Neutrophil (primary cell): ENCODE data around the gene SUMF1.

ENCODE experiments used
- H3K27ac ChIP-seq: fragments of 200-600 bp; sonication (generic); 2 replicates; pipeline ENCODE4 v1.5.1; 2016; ENCODE audit warnings: mild to moderate bottlenecking, moderate library complexity
- H3K27me3 ChIP-seq: fragments of 200-600 bp; sonication (generic); 2 replicates; pipeline ENCODE4 v1.6.0; 2016; ENCODE audit warnings: mild to moderate bottlenecking
- H3K36me3 ChIP-seq: fragments of 200-600 bp; sonication (generic); 2 replicates; pipeline ENCODE4 v1.5.1; 2017
- H3K4me1 ChIP-seq, 2 experiments: fragments of 200-600 bp in 1 of 2; sonication (generic) in 1 of 2; 1 replicate in 1 of 2; 2 replicates in 1 of 2; pipeline versions ENCODE4 v1.5.1 to v1.6.1; 2013 to 2016; ENCODE audit warnings: low read depth in 1 of 2, low read length in 1 of 2, mild to moderate bottlenecking in 1 of 2, moderate library complexity in 1 of 2; ENCODE audit not compliant: control insufficient read depth in 1 of 2, insufficient read depth in 1 of 2
- H3K4me3 ChIP-seq, 2 experiments: fragments of 200-600 bp in 1 of 2; sonication (generic) in 1 of 2; 1 replicate in 1 of 2; 2 replicates in 1 of 2; pipeline ENCODE4 v1.5.1; 2013 to 2016; ENCODE audit warnings: low read depth in 1 of 2, low read length in 1 of 2, mild to moderate bottlenecking in 1 of 2, moderate library complexity in 1 of 2
- H3K9me3 ChIP-seq: fragments of 200-600 bp; sonication (generic); 2 replicates; pipeline ENCODE4 v1.5.1; 2016
- TF ChIP-seq, protein P1 (sequence below): fragments of 200-600 bp; sonication (generic); IDR thresholded peaks from 2 replicates; pipeline ENCODE4 v1.5.1; 2016; ENCODE audit warnings: antibody characterized with exemption

The SUMF1 gene

GRCh38 chr3:4398120-4398940 is 68.7 kb downstream of the SUMF1 start:
- TF ChIP-seq, protein P1, sequence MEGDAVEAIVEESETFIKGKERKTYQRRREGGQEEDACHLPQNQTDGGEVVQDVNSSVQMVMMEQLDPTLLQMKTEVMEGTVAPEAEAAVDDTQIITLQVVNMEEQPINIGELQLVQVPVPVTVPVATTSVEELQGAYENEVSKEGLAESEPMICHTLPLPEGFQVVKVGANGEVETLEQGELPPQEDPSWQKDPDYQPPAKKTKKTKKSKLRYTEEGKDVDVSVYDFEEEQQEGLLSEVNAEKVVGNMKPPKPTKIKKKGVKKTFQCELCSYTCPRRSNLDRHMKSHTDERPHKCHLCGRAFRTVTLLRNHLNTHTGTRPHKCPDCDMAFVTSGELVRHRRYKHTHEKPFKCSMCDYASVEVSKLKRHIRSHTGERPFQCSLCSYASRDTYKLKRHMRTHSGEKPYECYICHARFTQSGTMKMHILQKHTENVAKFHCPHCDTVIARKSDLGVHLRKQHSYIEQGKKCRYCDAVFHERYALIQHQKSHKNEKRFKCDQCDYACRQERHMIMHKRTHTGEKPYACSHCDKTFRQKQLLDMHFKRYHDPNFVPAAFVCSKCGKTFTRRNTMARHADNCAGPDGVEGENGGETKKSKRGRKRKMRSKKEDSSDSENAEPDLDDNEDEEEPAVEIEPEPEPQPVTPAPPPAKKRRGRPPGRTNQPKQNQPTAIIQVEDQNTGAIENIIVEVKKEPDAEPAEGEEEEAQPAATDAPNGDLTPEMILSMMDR, result no peak
- Histone ChIP-seq H3K4me1 (no peaks in the 10 kb centered on the region), H3K9me3 (no peaks in the 10 kb centered on the region), H3K27ac (no peak overlapping the region), H3K36me3 (peaks cover 6% of the 10 kb centered on the region), H3K27me3 (no peaks in the 10 kb centered on the region), H3K4me3 (no peak overlapping the region)

DNA sequence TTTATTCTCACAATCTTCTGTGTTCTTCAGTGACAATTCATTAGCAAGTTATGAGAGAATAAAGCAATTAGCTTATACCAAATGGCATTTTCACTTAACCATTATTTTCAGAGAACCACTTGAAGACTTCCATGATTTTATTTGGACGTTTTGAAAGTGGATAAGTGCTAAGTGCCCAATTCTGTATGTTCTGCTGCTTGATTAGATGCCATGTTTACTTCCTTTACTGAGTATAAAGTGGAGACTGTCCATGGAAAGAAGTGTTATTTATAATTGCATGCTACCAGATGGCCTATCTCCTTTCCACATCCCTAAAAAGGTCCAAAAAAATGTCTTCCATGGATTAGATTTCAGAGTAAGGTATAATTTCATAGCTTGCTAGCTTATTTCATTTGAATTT is 69.6 kb downstream of the SUMF1 start:
- Histone ChIP-seq H3K27ac (no peak overlapping the region), H3K4me3 (no peak overlapping the region), H3K36me3 (no peaks in the 10 kb centered on the region), H3K4me1 (no peaks in the 10 kb centered on the region), H3K9me3 (no peaks in the 10 kb centered on the region), H3K27me3 (no peaks in the 10 kb centered on the region)
- TF ChIP-seq, protein P1, result no peak

- Histone ChIP-seq H3K4me1 (no peaks in the 10 kb centered on the region), H3K27me3 (no peaks in the 10 kb centered on the region), H3K9me3 (no peaks in the 10 kb centered on the region), H3K36me3 (no peaks in the 10 kb centered on the region), H3K4me3 (no peak overlapping the region), H3K27ac (no peak overlapping the region)
- TF ChIP-seq, protein P1, result no peak
These were observed 70.5 kb downstream of the SUMF1 start for GRCh38 chr3:4396542-4396941.

- Histone ChIP-seq H3K27ac (no peak overlapping the region), H3K4me1 (no peaks in the 10 kb centered on the region), H3K4me3 (no peak overlapping the region), H3K9me3 (no peaks in the 10 kb centered on the region), H3K36me3 (no peaks in the 10 kb centered on the region), H3K27me3 (no peaks in the 10 kb centered on the region)
- TF ChIP-seq, protein P1, result no peak
These were observed 71.1 kb downstream of the SUMF1 start for GRCh38 chr3:4396006-4396405.

DNA sequence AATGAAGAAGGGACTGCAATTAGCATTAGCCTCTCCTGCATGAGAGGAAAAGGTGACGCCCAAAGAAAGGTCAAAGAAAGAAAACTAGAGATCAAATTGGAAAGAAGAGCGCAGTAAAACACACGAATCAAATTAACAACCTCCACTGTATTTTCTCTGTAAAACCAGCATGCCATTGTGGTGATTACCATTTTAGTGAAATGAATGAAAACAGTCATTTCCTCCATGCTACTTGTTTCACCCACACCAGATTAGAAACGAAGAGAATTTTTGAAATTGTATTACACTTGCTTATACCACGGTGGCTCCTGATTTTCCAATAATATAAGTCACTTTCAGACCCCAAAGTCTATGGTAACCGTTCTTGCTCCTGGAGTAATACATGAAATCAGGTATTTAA is 71.6 kb downstream of the SUMF1 start:
- Histone ChIP-seq H3K9me3 (no peaks in the 10 kb centered on the region), H3K4me1 (no peaks in the 10 kb centered on the region), H3K36me3 (no peaks in the 10 kb centered on the region), H3K27me3 (no peaks in the 10 kb centered on the region), H3K27ac (no peak overlapping the region), H3K4me3 (no peak overlapping the region)
- TF ChIP-seq, protein P1, result no peak
